ENCODE data around the gene GSPT1. TPM values are rescaled to one million over a fixed set of nuclear protein-coding genes. Genes with fewer than 3 reads are reported as not detected.

Gene GSPT1
- total and polyA plus RNA-seq, 9 of the 15 experiments (the other 6 are each of a cell fraction or from before 2014, with no cell fraction given) = 63.8 to 269 (median 148) TPM

DNA sequence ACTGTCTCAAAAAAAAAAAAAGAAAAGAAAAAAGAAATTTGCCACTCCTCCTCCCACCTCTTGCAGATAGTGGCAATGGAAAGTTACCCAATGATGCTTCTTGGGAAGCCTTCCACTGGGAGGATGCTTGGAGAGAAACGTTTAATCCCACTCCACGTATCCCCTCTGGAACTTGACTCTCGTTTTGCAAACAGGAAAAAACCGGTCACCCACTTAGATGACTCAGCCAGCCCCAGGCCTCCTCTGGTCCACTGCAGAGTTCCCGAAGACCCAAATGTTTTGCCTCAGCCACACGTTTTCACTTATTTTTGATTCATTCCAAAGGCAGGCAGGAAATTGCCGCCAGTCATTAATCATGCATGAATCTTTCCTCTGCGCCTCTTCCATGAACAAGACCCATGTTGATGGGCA, 40.0 kb upstream of the GSPT1 start (continued):
- TF ChIP-seq FOXK2 (conservative IDR thresholded peaks at IDR 0.05 in 1 of 2, IDR thresholded peaks at IDR 0.05 in 1 of 2; ENCODE audit: low read depth in 2 of 2) (peak in 1 of 2 experiments; percentile 25; a peak in 1 of 4 replicates), RBBP5 (IDR thresholded peaks at IDR 0.05; ENCODE audit: borderline replicate concordance, insufficient read depth, low read length, poor library complexity, severe bottlenecking) (no peak), ZBTB1 (CRISPR knock-in tag; IDR thresholded peaks at IDR 0.05; ENCODE audit: borderline replicate concordance, low read depth) (no peak), NCOA1 (IDR thresholded peaks at IDR 0.05; ENCODE audit: low read depth) (no peak), MCM2 (IDR thresholded peaks at IDR 0.05; ENCODE audit: low read depth) (no peak), C11orf30 (IDR thresholded peaks at IDR 0.05; ENCODE audit: low read depth) (0 out of 2 replicates have a peak, but pooled peaks have one; percentile 12), ATF7 (IDR thresholded peaks at IDR 0.05) (peak; percentile 38; the same call in 1 of the 2 replicates), MXI1 (IDR thresholded peaks at IDR 0.05; ENCODE audit: low read depth, low read length) (no peak), ERF (CRISPR knock-in tag; IDR thresholded peaks at IDR 0.05) (no peak), RCOR1 (IDR thresholded peaks at IDR 0.05; ENCODE audit: borderline replicate concordance in 1 of 2, low read depth in 2 of 2, low read length in 2 of 2) (no peak), RHOXF2B (CRISPR knock-in tag; conservative IDR thresholded peaks at IDR 0.05) (no peak), JUN (IDR thresholded peaks at IDR 0.05; ENCODE audit: borderline replicate concordance, low read depth, low read length) (peak; percentile 57; the same call in 1 of the 2 replicates), JUN (CRISPR knock-in tag; IDR thresholded peaks at IDR 0.05; ENCODE audit: borderline replicate concordance) (no peak), SETDB1 (IDR thresholded peaks at IDR 0.05; ENCODE audit: low read length) (no peak), NELFE (IDR thresholded peaks at IDR 0.05; ENCODE audit: insufficient read depth, insufficient read length) (no peak), EHMT2 (IDR thresholded peaks at IDR 0.05) (no peak), PKNOX1 (IDR thresholded peaks at IDR 0.05) (peak; percentile 40; the same call in 1 of the 2 replicates), SMAD4 (CRISPR knock-in tag; conservative IDR thresholded peaks at IDR 0.05) (no peak), EZH2 (IDR thresholded peaks at IDR 0.05; ENCODE audit: borderline replicate concordance, low read depth, low read length) (no peak), ZNF124 (CRISPR knock-in tag; IDR thresholded peaks at IDR 0.05) (no peak), BRF1 (IDR thresholded peaks at IDR 0.05; ENCODE audit: borderline replicate concordance, extremely low read depth, insufficient read length) (no peak), KAT7 (CRISPR knock-in tag; IDR thresholded peaks at IDR 0.05; ENCODE audit: borderline replicate concordance) (no peak)
- TF ChIP-seq, protein P1, sequence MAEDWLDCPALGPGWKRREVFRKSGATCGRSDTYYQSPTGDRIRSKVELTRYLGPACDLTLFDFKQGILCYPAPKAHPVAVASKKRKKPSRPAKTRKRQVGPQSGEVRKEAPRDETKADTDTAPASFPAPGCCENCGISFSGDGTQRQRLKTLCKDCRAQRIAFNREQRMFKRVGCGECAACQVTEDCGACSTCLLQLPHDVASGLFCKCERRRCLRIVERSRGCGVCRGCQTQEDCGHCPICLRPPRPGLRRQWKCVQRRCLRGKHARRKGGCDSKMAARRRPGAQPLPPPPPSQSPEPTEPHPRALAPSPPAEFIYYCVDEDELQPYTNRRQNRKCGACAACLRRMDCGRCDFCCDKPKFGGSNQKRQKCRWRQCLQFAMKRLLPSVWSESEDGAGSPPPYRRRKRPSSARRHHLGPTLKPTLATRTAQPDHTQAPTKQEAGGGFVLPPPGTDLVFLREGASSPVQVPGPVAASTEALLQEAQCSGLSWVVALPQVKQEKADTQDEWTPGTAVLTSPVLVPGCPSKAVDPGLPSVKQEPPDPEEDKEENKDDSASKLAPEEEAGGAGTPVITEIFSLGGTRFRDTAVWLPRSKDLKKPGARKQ (CRISPR knock-in tag; IDR thresholded peaks at IDR 0.05) = no peak
- TF ChIP-seq, protein P2, sequence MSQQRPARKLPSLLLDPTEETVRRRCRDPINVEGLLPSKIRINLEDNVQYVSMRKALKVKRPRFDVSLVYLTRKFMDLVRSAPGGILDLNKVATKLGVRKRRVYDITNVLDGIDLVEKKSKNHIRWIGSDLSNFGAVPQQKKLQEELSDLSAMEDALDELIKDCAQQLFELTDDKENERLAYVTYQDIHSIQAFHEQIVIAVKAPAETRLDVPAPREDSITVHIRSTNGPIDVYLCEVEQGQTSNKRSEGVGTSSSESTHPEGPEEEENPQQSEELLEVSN (IDR thresholded peaks at IDR 0.05; ENCODE audit: borderline replicate concordance in 1 of 2, extremely low read depth in 1 of 2, insufficient read depth in 1 of 2, insufficient read length in 1 of 2, low read depth in 1 of 2, low read length in 1 of 2, poor library complexity in 1 of 2, severe bottlenecking in 1 of 2) = no peak
- TF ChIP-seq, protein P3, sequence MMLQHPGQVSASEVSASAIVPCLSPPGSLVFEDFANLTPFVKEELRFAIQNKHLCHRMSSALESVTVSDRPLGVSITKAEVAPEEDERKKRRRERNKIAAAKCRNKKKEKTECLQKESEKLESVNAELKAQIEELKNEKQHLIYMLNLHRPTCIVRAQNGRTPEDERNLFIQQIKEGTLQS (IDR thresholded peaks at IDR 0.05) = peak; percentile 76
- TF ChIP-seq, protein P3 (CRISPR knock-in tag; conservative IDR thresholded peaks at IDR 0.05) = no peak

All from K562 (cell line).